Pons (tissue), 1 donor: ENCODE measurements around the gene HARBI1.

ENCODE experiments used
- DNase-seq: peaks from one replicate; pipeline ENCODE4 v3.0.0-alpha.2; 2016; ENCODE audit warnings: low spot score

HARBI1 gene

DNA sequence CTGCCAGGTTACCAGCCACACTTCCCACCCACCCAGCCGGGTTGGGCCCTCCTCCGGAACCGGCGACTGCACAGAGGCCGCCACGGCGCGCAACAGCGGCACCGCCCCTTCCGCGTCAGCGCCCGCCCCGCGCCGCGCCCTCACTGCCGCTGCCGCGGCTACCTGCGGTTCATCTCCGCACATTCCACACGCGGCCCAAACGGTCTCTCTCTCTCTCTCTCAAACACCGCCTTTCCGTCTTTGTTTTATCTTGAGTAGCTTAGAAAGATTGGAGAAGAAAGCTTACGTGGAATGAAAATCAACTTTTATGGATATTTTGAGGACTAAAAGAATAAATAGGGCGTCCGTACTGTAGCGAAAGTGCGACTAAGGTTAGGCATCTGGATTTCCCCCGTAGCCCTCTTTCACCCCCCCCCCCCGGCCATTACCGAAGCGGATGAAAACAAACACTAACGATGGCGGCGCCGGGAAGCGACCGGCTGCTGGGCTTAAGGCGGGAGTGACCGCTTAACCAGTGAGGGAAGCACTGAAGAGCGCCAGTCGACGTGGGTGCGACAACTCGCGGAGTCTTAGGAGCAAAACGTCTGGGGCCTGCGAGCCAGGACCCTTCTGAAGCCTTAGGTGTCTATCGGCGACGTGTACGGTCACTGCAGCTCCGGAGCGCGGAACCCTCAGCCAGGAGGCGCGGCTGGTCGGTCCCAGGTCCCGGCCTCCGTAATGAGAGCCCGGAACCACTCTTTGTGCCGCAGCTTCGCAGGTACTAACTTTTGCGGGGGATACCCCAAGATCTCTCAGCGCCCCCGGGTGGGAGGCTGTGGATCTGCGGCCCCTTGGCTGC is at the start of gene HARBI1, which contains the start of gene ATG13:
Gene HARBI1, minus strand, starts transcription at position 94 of the 838 bp plus-strand sequence. CDS start 990 bp downstream, outside the sequence.
Gene ATG13, plus strand, starts transcription at position 420 of the 838 bp plus-strand sequence. CDS start 26,739 bp downstream, outside the sequence.
- peak; percentile 82 for DNase-seq

GRCh38 chr11:46666516-46666915 is 49.5 kb upstream of the HARBI1 start:
- no peak for DNase-seq

GRCh38 chr11:46665356-46665755 is 48.3 kb upstream of the HARBI1 start:
- no peak for DNase-seq

- DNase-seq, result no peak
Observed at GRCh38 chr11:46664612-46665011, 47.6 kb upstream of the HARBI1 start.

DNA sequence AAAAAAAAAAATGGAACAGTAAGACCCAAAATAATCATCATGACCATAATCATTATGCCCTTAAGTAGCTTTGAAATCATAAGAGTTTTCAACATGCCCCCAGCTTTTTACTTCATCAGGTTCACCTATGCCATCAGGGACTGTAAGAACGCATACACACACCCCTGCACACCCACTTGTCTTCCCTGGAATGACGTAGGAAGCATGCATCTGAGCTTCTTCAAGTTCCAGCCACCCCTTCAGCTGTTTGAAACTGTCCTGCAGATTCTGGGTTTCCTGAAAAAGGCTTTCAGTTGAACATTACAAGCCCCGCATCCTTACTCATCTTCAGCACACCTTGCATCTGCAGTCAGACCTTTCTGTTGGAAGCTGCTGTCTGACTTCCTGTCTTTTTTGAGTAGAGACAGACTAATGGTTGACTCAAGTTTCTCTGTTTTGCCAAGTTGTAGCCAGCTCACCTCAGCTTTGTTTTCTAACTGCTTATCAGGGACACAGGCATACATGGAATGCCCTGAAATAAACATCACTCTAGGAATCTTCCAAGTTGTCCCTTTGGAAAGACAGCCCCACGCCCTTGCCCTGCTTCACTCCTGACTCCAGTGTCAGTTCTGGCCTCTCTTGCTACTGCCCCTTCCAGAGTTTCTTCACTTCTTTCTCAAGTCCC is 46.4 kb upstream of the HARBI1 start:
- DNase-seq, result no peak

DNA sequence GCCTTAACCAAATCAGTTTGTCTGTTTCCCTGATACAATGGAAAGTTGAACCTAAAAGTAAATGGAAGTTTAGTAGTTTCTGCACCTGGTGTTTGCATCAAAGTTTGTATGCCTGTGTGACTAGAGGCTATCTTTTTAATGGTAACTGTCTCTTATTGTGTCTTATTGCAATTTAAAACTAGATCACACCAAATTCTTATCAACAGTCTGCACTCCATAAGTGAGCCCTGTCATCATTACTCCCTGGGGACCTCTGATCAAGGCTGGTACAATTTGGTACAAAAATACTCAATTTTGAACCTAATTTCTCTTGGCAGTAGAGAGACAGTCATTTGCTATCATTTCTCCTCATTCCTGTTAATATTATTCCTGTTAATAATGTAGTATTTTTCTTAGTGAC is 45.3 kb upstream of the HARBI1 start:
- no peak for DNase-seq

DNA sequence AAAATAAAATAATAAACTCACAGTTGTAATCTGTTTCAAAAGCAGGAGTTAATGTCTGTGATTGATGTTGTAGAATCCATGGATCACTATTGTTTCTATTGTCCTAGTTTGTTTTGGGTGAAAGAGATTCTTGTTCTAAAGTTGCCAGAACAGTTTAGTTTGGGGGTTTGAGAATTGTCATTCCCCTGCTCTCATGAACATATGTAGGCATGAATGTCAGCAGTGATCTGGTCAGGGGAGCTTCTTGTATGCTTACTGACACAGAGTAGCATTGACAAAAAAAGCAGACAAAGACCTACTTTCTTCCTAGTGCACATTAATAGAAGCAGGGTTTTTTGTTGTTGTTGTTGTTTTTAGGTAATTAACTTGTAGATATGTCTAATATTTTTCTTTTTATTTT is 44.8 kb upstream of the HARBI1 start:
- peak; percentile 91 for DNase-seq

DNA sequence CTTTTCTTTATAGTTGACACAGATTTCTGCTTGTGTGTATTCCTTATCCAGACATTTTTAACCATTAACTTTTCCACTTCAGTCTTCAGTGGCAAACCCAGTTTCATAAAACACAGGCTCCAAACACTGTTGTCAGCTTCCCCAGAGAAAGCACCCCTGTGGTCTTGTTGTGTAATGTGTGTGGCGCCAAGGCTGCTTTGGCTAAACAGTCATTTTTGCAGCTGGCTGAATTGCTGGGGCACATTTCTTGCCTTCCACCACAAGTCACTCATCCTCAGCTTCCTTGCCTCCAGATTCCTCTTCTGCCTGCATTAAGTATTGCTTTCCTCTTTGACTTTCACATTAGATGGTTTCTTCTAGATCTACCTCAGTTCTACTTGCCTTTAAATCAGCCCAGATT is 42.9 kb upstream of the HARBI1 start:
- DNase-seq, result no peak

GRCh38 chr11:46658259-46658658 is 41.2 kb upstream of the HARBI1 start:
- no peak for DNase-seq

- no peak for DNase-seq
Observed at GRCh38 chr11:46657186-46657585, 40.2 kb upstream of the HARBI1 start.

- DNase-seq, result no peak
Observed at GRCh38 chr11:46655631-46656030, 38.6 kb upstream of the HARBI1 start.

DNA sequence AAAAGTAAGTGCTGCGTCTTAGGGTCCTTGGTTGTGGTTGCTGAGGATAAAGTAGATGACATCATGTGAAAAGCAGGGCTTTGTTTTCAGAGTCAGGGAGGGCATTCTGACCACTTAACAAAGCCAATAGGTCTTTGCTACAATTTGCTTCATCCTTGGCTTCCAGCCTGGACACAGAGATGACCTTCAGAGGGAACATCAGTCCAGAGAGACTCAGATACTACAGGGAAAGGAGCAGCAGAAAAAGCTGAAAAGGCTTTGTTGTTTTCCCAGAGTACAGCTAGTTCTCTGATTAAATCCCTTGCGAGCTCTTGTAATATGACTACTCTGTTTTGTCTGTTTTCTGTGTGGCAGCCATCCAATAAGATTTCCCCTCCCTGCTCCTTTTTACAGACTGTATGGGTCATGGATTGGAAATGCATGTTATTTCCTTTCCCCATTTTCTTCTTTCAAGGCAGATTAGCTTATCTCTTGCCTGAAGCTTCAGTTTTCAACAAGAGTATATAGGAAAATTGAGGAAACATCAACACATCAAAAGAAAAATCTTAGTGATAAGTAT is 32.2 kb upstream of the HARBI1 start:
- DNase-seq, result peak; percentile 98

- no peak for DNase-seq
Observed at GRCh38 chr11:46643986-46644385, 27.0 kb upstream of the HARBI1 start.

- DNase-seq, result no peak
Observed at GRCh38 chr11:46643531-46643930, 26.5 kb upstream of the HARBI1 start.

DNA sequence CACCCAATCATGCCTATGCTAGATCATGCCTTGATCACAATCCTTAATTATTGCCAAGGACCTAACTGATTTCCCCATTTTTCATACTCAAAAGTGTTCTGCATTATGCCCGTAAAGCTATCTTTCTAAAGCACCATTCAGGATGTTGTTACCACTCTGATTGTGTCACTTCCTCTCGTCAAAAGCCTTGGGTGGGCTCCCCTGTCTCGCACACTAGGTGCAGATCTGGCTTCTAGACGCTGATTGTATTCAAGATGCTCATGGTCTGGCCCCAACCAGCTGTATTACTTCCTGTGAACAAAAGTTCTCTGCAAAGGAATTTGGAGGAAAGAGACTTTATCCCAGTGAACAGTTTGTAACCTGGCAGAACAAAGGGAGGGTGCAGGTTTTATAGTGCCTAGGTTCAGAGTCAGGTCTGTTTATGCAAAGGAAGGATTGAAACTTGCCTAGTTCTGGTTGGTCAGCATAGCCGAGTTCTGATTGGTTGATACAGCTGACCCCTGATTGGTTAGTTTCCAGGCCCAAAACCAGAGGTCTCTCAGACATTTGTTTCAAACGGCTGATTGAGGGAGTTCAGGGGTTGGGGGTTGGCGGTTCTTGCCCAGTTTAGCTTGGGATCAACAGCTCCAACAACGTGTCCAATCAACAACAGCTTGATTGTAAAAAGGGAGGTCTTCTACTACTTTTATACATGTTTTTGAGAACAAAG is 25.8 kb upstream of the HARBI1 start:
- no peak for DNase-seq

- DNase-seq, result no peak
Observed at GRCh38 chr11:46641639-46642038, 24.6 kb upstream of the HARBI1 start.

GRCh38 chr11:46640036-46640788 is 23.2 kb upstream of the HARBI1 start:
- DNase-seq, result no peak

- no peak for DNase-seq
Observed at GRCh38 chr11:46639197-46639839, 22.3 kb upstream of the HARBI1 start.

GRCh38 chr11:46637546-46637945 is 20.5 kb upstream of the HARBI1 start:
- peak; percentile 87 for DNase-seq

DNA sequence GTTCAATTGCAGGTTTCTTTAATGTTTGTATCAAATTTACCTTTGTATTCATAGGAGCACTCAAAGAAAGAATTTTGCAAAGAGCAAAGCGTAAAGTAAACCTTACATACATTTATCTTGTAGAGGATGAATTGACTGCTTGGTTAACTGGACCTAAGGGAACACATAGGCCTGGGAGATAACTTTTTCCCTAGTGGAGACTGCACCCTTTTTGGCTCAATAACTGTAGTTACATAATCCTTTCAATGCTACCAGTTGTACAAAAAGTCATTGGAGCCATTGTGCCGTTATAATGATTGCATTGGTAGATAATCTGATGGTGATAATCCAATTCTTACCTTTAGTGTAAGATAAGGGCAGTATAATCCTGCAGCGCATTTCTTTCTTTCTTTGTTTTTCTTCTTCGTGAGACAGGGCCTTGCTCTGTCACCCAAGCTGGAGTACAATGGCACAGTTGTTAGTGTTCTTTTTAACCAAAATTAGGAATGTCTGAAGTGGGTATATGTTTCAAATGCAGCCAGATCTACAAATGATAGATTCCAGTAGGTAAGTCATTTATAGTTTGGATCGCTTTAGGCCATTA is 18.6 kb upstream of the HARBI1 start:
- DNase-seq, result peak; percentile 54
